ENCODE measurements around the gene ENTPD8. TPM values are rescaled to one million over a fixed set of nuclear protein-coding genes. Genes with fewer than 3 reads are reported as not detected.

ENTPD8 gene
- total and polyA plus RNA-seq, 10 of the 15 experiments (the other 5 are each of a cell fraction or from before 2014, with no cell fraction given) = not detected

DNA sequence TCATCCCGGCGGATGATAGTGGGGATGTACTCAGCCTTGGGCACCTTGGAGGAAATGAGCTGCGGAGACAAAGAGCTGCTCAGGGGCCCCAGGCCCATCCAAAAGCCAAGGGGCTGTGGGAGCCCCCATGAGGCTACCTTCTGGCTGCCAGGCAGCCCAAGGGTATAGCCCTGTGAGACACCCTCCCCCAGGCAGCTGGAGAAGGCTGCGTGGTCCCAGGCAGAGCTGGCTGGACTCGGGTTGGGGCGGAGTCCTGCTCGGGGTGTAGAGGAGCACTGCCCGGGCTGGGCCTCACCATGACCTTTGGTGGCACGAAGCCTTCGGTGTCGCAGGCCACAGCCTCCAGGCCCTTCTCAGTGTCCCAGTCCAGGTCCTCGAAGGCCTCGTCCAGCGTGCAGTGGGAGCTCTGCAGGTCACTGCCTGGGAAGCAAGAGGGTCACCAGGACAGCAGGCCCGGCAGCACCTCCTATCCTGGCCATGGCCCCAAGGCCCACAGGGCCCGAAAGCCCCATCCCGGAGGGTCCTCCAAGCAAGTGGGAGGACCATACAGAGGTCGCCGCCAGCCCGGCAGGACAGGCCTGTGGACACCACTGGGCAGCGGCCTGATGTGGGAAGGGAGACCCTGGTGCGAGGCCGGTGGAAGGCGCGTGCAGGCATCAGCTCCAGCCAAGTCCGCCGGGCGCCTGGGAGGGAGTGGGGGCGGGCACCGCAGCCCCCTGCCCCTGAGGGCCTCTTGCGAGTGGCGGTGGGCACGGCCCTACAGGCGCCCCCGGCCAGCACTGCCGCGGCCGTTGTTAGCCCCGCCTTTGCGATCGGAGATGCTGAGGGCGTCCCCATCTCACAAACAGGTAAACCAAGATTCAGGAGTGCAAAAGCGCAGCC is 11.8 kb upstream of the ENTPD8 start:
- in situ Hi-C loops (cut with MboI) (no loop called here), intact Hi-C loops (cut with micrococcal nuclease; ENCODE audit: unreplicated experiment) (no loop called here)
- H4K20me1 ChIP-seq (ENCODE audit: control insufficient read depth, insufficient read depth) = no peaks in the 10 kb centered on the region
- CTCF ChIA-PET = no interaction called here
- 97% methylated on average over 41 of the region's 43 CpGs for WGBS (ENCODE audit: insufficient coverage, insufficient replicate concordance, low lambda C conversion rate, missing lambda C conversion rate)
- FAIRE-seq (no peak), DNase-seq (ENCODE audit: low read depth, low spot score) (no peak), ATAC-seq (no peak)
- no peak overlapping the region for H3K4me2 ChIP-seq (ENCODE audit: control insufficient read depth, insufficient read depth)
- no peaks in the 10 kb centered on the region for H3K27me3 ChIP-seq (replicated peaks in 1 of 2; ENCODE audit: control insufficient read depth in 2 of 2, insufficient read depth in 2 of 2, low read length in 1 of 2)
- SMC1A ChIA-PET (ENCODE audit: uncharacterized antibody, unreplicated experiment) = no interaction called here
- H2AFZ ChIP-seq (ENCODE audit: control insufficient read depth, low read depth, low read length) = no peak overlapping the region
- no peak overlapping the region for H3K4me3 ChIP-seq
- no peaks in the 10 kb centered on the region for H3K9me3 ChIP-seq (replicated peaks; ENCODE audit: control insufficient read depth, insufficient read depth, low read length)
- BruUV-seq (replicated peaks) = no TSS peak
- RAD21 ChIA-PET (ENCODE audit: unreplicated experiment) = no interaction called here
- no peak overlapping the region for H3K9ac ChIP-seq (ENCODE audit: control insufficient read depth, insufficient read depth, low read length)
- POLR2A ChIA-PET = interaction anchor here (1.1 kb wide), 1 partner anchor 30 kb away, joined by 5 read pairs; the partner anchor contains the start of genes EXD3 and NOXA1
- H3K27ac ChIP-seq (ENCODE audit: control insufficient read depth, insufficient read depth) = no peak overlapping the region
- peaks cover 2% of the 10 kb centered on the region; the same call in 1 of the 2 replicates for H3K79me2 ChIP-seq (ENCODE audit: control insufficient read depth, insufficient read depth, low read length)
- H3K36me3 ChIP-seq (ENCODE audit: control insufficient read depth in 2 of 2, insufficient read depth in 2 of 2, low read length in 1 of 2) = no peaks in the 10 kb centered on the region
- H3K4me1 ChIP-seq (ENCODE audit: control insufficient read depth, insufficient read depth, low read length) = peaks cover 10% of the 10 kb centered on the region
- TF ChIP-seq NFYA (IDR thresholded peaks at IDR 0.05; ENCODE audit: borderline replicate concordance, low read depth, low read length) (no peak), RB1 (IDR thresholded peaks at IDR 0.05; ENCODE audit: borderline replicate concordance) (no peak), IKZF2 (IDR thresholded peaks at IDR 0.05) (no peak), NR2F1 (conservative IDR thresholded peaks at IDR 0.05) (no peak), SREBF2 (IDR thresholded peaks at IDR 0.05; ENCODE audit: low read length) (no peak), BCL11A (IDR thresholded peaks at IDR 0.05; ENCODE audit: low read depth, low read length) (no peak), IRF4 (IDR thresholded peaks at IDR 0.05; ENCODE audit: low read depth, low read length) (no peak), TAF1 (IDR thresholded peaks at IDR 0.05; ENCODE audit: borderline replicate concordance, low read depth, low read length) (no peak), ZSCAN29 (IDR thresholded peaks at IDR 0.05) (no peak), TARDBP (IDR thresholded peaks at IDR 0.05; ENCODE audit: borderline replicate concordance) (no peak), TBL1XR1 (IDR thresholded peaks at IDR 0.05; ENCODE audit: low read depth, low read length) (no peak), NFXL1 (IDR thresholded peaks at IDR 0.05; ENCODE audit: borderline replicate concordance) (no peak)
- TF ChIP-seq, protein P1, sequence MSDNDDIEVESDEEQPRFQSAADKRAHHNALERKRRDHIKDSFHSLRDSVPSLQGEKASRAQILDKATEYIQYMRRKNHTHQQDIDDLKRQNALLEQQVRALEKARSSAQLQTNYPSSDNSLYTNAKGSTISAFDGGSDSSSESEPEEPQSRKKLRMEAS (IDR thresholded peaks at IDR 0.05; ENCODE audit: low read depth, low read length) = no peak
- TF ChIP-seq, protein P2, sequence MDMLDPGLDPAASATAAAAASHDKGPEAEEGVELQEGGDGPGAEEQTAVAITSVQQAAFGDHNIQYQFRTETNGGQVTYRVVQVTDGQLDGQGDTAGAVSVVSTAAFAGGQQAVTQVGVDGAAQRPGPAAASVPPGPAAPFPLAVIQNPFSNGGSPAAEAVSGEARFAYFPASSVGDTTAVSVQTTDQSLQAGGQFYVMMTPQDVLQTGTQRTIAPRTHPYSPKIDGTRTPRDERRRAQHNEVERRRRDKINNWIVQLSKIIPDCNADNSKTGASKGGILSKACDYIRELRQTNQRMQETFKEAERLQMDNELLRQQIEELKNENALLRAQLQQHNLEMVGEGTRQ (IDR thresholded peaks at IDR 0.05; ENCODE audit: borderline replicate concordance, low read depth, low read length) = no peak
- TF ChIP-seq, protein P3, sequence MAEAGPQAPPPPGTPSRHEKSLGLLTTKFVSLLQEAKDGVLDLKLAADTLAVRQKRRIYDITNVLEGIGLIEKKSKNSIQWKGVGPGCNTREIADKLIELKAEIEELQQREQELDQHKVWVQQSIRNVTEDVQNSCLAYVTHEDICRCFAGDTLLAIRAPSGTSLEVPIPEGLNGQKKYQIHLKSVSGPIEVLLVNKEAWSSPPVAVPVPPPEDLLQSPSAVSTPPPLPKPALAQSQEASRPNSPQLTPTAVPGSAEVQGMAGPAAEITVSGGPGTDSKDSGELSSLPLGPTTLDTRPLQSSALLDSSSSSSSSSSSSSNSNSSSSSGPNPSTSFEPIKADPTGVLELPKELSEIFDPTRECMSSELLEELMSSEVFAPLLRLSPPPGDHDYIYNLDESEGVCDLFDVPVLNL (IDR thresholded peaks at IDR 0.05; ENCODE audit: low read depth, low read length) = no peak
- TF ChIP-seq, protein P4, sequence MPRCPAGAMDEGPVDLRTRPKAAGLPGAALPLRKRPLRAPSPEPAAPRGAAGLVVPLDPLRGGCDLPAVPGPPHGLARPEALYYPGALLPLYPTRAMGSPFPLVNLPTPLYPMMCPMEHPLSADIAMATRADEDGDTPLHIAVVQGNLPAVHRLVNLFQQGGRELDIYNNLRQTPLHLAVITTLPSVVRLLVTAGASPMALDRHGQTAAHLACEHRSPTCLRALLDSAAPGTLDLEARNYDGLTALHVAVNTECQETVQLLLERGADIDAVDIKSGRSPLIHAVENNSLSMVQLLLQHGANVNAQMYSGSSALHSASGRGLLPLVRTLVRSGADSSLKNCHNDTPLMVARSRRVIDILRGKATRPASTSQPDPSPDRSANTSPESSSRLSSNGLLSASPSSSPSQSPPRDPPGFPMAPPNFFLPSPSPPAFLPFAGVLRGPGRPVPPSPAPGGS (IDR thresholded peaks at IDR 0.05; ENCODE audit: borderline replicate concordance, insufficient read depth, low read depth, low read length, poor library complexity, severe bottlenecking) = no peak
- TF ChIP-seq, protein P5, sequence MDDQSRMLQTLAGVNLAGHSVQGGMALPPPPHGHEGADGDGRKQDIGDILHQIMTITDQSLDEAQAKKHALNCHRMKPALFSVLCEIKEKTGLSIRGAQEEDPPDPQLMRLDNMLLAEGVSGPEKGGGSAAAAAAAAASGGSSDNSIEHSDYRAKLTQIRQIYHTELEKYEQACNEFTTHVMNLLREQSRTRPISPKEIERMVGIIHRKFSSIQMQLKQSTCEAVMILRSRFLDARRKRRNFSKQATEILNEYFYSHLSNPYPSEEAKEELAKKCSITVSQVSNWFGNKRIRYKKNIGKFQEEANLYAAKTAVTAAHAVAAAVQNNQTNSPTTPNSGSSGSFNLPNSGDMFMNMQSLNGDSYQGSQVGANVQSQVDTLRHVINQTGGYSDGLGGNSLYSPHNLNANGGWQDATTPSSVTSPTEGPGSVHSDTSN (IDR thresholded peaks at IDR 0.05; ENCODE audit: insufficient replicate concordance, low read depth, low read length) = no peak
- TF ChIP-seq, protein P6, sequence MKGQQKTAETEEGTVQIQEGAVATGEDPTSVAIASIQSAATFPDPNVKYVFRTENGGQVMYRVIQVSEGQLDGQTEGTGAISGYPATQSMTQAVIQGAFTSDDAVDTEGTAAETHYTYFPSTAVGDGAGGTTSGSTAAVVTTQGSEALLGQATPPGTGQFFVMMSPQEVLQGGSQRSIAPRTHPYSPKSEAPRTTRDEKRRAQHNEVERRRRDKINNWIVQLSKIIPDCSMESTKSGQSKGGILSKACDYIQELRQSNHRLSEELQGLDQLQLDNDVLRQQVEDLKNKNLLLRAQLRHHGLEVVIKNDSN (IDR thresholded peaks at IDR 0.05; ENCODE audit: borderline replicate concordance, extremely low read length, insufficient read depth, low read depth, low read length) = no peak
